Neural cell (in vitro differentiated cells): ENCODE results near the gene SERPINA3.

Source experiments
- POLR2AphosphoS5 ChIP-seq: IDR thresholded peaks from 2 replicates; pipeline ENCODE4 v1.6.1; 2012
- TF ChIP-seq, protein P1 (sequence below): fragments of 450-650 bp; IDR thresholded peaks from 2 replicates; pipeline ENCODE4 v1.5.1; 2014; ENCODE audit warnings: antibody characterized with exemption, mild to moderate bottlenecking, moderate library complexity; ENCODE audit not compliant: poor library complexity, severe bottlenecking

- no peak for TF ChIP-seq POLR2AphosphoS5
- TF ChIP-seq, protein P1, sequence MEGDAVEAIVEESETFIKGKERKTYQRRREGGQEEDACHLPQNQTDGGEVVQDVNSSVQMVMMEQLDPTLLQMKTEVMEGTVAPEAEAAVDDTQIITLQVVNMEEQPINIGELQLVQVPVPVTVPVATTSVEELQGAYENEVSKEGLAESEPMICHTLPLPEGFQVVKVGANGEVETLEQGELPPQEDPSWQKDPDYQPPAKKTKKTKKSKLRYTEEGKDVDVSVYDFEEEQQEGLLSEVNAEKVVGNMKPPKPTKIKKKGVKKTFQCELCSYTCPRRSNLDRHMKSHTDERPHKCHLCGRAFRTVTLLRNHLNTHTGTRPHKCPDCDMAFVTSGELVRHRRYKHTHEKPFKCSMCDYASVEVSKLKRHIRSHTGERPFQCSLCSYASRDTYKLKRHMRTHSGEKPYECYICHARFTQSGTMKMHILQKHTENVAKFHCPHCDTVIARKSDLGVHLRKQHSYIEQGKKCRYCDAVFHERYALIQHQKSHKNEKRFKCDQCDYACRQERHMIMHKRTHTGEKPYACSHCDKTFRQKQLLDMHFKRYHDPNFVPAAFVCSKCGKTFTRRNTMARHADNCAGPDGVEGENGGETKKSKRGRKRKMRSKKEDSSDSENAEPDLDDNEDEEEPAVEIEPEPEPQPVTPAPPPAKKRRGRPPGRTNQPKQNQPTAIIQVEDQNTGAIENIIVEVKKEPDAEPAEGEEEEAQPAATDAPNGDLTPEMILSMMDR, result no peak
Observed at GRCh38 chr14:94631050-94631449, 18.9 kb downstream of the SERPINA3 start.
